Testis (tissue), 2 donors: ENCODE results near the gene ARAP2.

Experiments used
- POLR2A ChIP-seq: fragments of 450-650 bp; IDR thresholded peaks from one replicate; pipeline ENCODE4 v1.6.1; 2017; ENCODE audit warnings: antibody characterized with exemption, mild to moderate bottlenecking, moderate library complexity
- TF ChIP-seq, protein P1 (sequence below), 3 experiments: fragments of 450-650 bp in 2 of 3; fragments of 200-600 bp in 1 of 3; sonication (generic) in 1 of 3; IDR thresholded peaks; one replicate each; pipeline ENCODE4 v1.5.1; 2016 to 2019; ENCODE audit warnings: antibody characterized with exemption in 3 of 3, mild to moderate bottlenecking in 2 of 3, moderate library complexity in 1 of 3

GRCh38 chr4:36277533-36277932, 33.2 kb upstream of the ARAP2 start:
- TF ChIP-seq, protein P1, sequence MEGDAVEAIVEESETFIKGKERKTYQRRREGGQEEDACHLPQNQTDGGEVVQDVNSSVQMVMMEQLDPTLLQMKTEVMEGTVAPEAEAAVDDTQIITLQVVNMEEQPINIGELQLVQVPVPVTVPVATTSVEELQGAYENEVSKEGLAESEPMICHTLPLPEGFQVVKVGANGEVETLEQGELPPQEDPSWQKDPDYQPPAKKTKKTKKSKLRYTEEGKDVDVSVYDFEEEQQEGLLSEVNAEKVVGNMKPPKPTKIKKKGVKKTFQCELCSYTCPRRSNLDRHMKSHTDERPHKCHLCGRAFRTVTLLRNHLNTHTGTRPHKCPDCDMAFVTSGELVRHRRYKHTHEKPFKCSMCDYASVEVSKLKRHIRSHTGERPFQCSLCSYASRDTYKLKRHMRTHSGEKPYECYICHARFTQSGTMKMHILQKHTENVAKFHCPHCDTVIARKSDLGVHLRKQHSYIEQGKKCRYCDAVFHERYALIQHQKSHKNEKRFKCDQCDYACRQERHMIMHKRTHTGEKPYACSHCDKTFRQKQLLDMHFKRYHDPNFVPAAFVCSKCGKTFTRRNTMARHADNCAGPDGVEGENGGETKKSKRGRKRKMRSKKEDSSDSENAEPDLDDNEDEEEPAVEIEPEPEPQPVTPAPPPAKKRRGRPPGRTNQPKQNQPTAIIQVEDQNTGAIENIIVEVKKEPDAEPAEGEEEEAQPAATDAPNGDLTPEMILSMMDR (IDR thresholded peaks at IDR 0.05), result no peak
- no peak for TF ChIP-seq POLR2A
